GM04504 (cell line): ENCODE data around the gene KCP.

Experiments used
- DNase-seq: peaks from one replicate; pipeline ENCODE4 v3.0.0-alpha.2; 2012; ENCODE audit warnings: low read depth

The KCP gene

DNA sequence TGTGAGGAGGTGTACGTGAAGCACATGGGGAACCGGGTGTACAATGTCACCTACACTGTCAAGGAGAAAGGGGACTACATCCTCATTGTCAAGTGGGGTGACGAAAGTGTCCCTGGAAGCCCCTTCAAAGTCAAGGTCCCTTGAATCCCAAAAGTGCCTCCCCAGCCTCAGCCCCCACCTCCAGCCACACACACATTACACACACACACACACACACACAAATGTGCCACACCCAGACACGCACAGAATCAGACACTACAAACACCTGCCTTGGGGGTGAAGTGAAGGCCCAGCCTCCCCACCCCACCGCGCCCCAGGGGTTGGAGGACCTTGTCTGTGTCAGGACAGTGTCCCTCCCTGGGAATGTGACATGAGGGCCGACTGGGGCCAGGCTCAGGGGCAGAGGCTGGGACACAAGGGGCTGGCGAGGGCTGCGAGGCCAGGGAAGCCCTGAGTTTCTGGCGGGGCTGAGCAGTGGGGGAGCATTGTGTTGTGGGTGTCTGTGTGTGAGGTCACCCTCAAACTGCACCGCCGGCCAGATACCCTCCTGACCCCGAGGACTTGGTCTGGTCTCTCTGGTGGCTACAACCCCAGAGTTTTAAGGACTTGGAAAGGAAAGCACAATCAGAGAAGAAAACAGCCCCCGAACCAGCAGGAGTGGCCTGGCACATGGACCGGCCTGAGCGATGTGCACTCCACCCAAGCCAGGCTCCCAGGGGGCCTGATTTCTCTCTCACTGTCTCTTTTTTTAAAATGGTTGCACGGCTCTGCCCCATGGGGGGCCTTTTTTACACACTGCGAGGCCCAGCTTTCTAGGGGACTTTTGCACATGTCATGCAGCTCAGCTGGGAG lies 51.9 kb downstream of the KCP start:
- DNase-seq: no peak

DNA sequence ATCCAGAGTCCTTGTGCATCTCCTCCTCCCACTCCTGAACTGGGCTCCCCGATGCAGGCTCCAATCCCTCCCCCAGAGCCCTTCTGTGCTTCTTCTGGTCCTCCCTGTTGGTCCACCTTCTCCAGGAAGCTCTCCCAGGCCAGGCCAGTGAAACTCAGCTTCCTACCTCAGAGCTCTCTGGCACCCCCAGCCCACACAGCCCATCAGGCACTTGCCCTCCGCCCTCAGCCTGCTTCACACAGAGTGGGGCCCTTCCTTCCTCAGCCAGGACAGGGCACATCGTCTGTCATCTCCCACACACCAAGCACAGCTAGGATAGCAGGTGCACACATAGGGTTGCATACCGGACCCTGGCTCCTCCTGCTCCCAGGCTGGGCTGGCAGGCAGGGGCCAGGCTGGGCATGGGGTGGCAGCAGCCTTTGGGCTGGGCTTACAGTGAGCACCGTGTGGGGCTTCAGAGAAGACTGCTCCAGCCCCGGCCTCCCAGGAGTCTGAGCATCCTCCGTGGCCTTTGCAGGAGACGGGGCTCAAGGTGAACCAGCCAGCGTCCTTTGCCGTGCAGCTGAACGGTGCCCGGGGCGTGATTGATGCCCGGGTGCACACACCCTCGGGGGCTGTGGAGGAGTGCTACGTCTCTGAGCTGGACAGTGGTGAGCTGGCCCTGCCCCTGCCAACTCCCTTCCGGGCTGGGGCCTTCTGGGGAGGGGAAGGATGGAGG lies 54.3 kb downstream of the KCP start:
- no peak for DNase-seq

DNA sequence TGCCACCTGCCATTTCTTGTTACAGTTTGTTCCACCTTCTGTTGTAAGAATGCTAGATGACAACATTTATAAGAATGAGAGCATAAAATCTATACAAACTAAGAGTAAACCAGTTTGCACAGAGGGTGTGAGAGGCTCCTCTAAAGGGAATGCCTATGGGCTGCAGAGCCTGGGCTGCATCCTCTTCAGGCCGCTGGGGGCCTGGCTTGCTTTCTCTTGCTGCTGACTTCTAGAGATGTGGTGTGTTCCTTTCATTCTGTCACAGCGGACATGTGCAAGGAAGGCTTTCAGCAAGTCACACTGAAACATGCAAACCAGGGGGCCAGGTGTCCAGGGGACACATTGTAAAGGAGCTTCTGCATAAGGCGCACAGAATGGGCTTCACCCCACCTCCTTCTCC lies 55.0 kb downstream of the KCP start:
- no peak for DNase-seq

DNA sequence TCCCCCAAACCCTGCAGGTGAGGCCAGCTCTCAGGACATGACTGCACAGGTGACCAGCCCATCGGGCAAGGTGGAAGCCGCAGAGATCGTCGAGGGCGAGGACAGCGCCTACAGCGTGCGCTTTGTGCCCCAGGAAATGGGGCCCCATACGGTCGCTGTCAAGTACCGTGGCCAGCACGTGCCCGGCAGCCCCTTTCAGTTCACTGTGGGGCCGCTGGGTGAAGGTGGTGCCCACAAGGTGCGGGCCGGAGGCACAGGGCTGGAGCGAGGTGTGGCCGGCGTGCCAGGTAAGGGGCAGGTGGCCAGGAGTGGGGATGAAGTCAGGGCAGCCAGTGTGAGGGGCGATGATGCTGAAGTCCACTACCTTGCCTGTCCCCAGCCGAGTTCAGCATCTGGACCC lies 56.1 kb downstream of the KCP start:
- DNase-seq: no peak

DNA sequence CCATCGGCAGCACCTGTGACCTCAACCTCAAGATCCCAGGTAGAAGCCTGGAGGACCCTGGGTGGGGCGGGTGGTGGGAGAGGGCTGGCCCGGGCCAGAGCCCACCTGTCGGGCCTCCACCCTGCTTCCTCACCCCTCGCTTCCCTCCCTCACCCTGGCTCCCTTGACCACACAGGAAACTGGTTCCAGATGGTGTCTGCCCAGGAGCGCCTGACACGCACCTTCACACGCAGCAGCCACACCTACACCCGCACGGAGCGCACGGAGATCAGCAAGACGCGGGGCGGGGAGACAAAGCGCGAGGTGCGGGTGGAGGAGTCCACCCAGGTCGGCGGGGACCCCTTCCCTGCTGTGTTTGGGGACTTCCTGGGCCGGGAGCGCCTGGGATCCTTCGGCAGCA lies 56.7 kb downstream of the KCP start:
- DNase-seq: no peak

DNA sequence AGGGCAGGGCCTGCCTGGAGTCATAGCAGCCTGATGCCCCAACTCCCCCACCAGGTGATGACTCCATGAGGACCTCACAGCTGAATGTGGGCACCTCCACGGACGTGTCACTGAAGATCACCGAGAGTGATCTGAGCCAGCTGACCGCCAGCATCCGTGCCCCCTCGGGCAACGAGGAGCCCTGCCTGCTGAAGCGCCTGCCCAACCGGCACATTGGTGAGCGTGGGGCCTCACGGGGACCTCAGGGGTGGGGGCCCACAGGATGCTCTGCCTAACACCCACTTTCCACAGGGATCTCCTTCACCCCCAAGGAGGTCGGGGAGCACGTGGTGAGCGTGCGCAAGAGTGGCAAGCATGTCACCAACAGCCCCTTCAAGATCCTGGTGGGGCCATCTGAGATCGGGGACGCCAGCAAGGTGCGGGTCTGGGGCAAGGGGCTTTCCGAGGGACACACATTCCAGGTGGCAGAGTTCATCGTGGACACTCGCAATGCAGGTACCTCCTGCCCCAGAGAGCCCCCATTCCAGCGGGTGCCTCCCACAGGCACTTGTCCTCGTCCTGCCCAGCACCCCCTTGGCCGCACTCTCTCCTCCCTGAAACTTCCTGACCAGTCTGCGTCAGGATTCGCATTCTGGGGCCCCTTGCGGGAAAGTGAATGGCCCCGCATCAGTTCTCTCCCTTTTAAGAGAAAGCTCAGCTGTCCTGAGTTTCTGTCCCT lies 57.8 kb downstream of the KCP start:
- no peak for DNase-seq

DNA sequence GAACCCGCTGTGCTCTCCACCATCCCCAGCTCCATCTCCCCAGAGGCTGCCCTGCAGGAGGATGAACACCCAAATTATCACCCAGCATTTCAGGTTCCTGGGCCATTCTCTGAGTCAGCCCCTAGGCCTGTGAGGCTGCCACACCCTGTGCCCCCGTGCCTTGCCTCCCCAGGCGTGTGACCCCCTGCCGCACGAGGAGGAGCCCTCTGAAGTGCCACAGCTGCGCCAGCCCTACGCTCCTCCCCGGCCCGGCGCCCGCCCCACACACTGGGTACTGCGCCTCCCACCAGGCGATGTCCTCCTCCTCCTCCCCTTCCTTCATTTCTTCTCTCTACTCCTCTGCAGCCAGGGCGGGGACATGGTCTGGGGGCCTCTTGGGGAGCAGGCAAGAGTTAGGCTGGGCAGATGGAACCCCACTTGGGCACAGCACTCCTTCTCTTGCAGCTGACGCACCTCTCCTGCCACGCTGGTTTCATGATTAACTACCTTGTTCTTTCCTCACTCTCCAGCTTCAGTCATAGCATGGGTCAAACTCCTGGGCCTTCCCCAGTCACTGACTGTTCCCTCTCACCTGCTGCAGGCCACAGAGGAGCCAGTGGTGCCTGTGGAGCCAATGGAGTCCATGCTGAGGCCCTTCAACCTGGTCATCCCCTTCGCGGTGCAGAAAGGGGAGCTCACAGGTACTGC lies 60.6 kb downstream of the KCP start:
- no peak for DNase-seq

DNA sequence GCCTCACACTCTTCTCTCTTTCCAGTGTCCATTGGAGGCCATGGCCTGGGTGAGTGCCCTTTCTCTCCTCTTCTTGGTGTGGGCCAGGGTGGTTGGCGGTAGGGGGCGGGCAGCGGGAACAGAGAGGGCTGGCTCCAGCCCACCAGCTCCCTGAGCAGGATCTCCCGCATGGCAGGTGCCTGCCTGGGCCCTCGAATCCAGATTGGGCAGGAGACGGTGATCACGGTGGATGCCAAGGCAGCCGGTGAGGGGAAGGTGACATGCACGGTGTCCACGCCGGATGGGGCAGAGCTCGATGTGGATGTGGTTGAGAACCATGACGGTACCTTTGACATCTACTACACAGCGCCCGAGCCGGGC lies 61.4 kb downstream of the KCP start:
- DNase-seq: no peak

DNA sequence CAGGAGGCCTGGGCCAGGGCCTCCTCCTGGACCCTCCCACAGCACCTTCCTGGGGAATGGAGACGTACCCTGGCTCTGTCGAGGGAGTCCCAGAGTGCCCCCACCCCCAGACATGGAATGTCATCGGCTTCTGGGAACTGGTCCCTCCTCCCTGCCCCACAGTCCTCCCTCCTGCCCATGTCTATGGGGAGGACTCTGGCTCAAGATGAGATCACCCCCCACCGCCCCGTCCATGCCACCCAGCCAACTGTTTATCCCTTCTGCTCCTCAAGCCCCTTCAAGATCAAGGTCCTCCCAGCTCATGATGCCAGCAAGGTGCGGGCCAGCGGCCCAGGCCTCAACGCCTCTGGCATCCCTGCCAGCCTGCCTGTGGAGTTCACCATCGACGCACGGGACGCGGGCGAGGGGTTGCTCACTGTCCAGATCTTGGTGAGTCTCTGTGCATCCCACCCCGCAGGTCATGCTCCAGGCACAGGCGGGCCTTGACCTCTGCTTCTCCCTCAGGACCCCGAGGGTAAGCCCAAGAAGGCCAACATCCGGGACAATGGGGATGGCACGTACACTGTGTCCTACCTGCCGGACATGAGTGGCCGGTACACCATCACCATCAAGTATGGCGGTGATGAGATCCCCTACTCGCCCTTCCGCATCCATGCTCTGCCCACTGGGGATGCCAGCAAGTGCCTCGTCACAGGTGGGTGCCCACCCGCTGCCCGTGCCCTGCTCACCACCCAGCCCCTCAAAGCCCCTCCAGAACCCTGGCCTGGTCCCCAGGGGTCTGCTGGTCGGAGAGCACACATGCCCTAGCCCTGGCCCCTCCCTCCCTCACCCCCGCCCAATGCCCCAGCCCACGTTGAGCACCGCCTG lies 62.0 kb downstream of the KCP start:
- no peak for DNase-seq

DNA sequence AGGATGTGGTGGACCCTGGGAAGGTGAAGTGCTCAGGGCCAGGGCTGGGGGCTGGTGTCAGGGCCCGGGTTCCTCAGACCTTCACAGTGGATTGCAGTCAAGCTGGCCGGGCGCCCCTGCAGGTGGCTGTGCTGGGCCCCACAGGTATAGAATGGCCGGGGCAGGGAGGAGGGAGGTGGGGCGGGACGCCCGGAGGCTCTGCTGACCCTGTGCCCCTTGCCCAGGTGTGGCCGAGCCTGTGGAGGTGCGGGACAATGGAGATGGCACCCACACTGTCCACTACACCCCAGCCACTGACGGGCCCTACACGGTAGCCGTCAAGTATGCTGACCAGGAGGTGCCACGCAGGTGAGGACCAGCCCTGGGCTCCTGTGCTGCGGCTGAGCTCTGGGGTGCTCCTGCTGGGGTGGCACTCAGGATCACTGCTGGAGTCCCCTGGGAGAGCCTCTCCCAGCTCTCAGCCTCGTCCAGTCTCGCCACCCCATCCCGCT lies 62.7 kb downstream of the KCP start:
- no peak for DNase-seq

DNA sequence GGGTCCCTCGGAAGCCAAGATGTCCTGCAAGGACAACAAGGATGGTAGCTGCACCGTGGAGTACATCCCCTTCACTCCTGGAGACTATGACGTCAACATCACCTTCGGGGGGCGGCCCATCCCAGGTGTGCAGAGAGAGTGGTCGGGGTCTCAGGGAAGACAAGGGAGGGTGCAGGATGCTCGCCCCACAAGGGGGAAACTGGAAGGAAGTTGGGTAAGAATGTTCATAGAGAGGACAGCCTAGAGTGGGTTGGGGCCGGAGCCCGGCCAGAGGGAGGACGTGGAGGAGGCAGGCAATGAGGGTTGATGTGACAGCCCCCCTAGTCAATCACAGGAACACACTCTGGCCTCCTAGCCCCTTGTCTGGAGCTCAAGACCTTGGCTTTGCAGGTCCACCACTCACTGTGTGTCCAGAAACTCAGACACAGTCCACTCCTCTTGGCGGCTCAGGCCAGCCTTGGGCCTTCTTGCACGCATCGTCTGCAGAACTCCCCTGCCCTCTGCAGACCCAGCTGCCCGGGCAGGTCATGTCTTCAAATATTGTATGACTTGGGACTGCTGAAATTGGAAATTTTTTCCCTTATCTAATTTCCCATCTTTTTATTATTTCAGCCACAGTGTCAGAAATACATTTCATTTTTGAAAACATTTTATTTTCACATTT lies 63.6 kb downstream of the KCP start:
- no peak for DNase-seq

DNA sequence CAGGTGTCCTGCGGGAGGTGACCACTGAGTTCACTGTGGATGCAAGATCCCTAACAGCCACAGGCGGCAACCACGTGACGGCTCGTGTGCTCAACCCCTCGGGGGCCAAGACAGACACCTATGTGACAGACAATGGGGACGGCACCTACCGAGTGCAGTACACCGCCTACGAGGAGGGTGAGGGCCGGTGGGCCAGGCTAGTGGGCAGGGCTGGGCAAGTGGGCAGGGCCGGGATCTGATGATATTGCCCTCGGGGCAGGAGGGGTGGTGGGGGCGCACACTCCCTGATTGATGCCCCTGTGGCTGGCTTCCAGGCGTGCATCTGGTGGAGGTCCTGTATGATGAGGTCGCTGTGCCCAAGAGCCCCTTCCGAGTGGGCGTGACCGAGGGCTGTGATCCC lies 64.5 kb downstream of the KCP start:
- no peak for DNase-seq

DNA sequence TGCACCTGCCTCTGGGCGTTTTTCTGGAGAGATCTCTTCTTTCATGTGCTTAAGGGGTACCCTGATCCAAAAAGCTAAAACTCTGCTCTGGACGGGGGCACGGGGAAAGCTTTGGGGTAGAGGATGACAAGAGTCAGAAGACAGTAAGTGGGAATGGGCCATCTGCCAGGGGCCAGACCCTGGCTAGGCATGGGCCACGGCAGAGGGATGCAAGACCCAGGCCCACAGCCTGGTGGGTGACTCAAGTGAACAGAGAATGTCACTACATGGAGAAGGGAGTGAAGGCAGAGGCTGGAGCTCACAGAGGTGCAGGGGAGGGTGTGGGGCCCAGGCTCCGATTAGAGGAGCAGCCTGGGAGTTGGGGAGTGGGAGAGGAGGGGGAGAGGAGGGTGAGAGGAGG lies 65.0 kb downstream of the KCP start:
- DNase-seq: no peak

DNA sequence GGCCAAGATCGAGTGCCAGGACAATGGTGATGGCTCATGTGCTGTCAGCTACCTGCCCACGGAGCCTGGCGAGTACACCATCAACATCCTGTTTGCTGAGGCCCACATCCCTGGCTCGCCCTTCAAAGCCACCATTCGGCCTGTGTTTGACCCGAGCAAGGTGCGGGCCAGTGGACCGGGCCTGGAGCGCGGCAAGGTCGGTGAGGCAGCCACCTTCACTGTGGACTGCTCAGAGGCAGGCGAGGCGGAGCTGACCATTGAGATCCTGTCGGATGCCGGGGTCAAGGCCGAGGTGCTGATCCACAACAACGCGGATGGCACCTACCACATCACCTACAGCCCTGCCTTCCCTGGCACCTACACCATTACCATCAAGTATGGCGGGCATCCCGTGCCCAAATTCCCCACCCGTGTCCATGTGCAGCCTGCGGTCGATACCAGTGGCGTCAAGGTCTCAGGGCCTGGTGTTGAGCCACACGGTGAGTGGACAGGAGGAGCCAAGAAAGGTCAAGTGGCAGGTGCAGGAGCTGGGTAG lies 65.7 kb downstream of the KCP start:
- no peak for DNase-seq

DNA sequence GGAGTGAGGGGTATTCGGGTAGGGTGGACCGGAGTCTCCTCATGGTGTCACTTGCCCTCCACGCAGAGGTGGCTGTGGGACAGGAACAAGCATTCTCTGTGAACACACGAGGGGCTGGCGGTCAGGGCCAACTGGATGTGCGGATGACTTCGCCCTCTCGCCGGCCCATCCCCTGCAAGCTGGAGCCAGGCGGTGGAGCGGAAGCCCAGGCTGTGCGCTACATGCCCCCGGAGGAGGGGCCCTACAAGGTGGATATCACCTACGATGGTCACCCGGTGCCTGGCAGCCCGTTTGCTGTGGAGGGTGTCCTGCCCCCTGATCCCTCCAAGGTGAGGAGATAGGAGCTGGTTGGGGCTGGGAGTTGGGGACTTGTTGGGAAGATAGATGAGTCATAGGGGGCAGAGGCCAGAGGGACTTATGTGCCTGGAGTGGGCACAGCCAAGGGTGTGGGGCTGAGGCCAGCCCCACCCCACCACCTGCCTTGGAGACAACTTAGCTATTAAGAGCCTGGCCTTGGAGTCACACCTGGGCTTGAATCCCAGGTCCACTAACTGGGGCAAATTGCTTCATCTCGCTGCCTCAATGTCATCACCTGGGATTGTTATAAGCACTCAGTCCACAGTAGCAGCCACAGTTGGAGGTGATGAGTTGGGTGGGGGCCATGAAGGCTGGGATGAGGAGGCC lies 66.4 kb downstream of the KCP start:
- DNase-seq: no peak

DNA sequence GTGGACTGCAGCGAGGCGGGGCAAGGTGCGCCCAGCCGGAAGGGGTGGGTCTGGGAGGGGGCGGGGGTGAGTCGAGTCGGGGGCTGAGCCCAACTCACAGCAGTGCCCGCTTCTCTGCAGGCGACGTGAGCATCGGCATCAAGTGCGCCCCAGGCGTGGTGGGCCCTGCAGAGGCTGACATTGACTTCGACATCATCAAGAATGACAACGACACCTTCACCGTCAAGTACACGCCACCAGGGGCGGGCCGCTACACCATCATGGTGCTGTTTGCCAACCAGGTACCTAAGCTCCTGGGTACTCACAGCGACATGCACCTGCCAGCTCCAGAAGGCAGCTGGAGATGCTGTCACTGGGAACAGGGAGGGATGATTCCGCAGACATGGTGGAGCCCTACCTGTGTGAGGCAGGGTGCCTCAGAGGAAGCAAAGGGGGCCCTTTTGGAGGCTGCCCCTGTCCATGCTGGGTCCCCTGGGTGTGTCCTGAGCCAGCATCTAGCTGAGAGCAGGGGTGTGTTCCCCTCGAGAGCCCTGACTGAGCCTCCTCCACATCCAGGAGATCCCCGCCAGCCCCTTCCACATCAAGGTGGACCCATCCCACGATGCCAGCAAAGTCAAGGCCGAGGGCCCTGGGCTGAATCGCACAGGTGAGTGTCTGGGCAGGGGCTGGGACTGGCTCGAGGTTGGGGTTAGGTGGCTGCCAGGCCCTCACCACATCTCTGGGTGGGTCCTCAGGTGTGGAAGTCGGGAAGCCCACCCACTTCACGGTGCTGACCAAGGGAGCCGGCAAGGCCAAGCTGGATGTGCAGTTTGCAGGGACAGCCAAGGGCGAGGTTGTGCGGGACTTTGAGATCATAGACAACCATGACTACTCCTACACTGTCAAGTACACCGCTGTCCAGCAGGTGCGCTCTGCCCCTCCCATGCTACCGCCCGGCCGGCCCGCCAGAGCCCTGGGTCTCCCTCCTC lies 67.6 kb downstream of the KCP start:
- DNase-seq: no peak

DNA sequence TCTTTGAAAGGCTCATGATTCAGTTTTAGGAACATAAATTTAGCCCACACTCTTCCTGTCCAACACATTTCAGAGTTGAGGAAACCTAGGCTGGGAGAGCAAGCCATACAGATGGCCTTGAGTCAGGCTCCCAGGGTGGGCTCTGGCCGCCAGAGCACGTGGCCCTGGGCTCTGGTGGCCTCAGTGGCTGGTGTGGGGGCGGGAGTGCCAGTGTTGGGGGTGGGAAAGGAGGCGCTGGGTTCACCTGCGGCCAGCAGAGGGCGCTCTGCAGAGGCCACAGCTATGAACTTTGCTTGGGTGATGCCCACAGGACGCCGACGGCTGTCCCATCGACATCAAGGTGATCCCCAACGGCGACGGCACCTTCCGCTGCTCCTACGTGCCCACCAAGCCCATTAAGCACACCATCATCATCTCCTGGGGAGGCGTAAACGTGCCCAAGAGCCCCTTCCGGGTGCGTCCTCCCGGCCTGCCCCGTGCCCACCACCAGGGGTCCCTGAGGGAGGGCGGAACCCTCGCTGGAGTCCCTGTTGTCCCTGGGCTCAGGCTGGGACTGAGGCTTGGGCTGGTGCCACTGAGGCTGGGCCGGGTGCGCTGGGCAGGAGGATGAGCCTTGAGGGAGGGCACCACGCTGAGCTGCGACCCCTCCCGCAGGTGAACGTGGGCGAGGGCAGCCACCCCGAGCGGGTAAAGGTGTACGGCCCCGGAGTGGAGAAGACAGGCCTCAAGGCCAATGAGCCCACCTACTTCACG lies 68.4 kb downstream of the KCP start:
- no peak for DNase-seq

DNA sequence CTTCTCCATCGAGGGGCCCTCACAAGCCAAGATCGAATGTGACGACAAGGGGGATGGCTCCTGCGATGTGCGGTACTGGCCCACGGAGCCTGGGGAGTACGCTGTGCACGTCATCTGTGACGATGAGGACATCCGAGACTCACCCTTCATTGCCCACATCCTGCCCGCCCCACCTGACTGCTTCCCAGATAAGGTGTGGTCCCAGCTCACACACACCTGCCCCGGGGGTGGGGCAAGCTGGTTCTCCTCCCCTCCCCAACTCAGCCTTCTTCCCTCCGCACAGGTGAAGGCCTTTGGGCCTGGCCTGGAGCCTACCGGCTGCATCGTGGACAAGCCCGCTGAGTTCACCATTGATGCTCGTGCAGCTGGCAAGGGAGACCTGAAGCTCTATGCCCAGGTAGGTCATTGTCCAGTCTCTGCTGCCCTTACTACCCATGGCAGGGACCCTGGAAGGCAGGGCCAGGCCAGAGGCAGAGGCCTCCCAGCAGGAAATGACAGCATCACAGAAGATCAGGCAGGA lies 69.3 kb downstream of the KCP start:
- no peak for DNase-seq
